Fibroblast of gingiva (primary cell): ENCODE data around the gene CLEC5A.
"Not testable (repeated sequence)": the region's sequence is repeated elsewhere in the genome, so short reads cannot be mapped to it uniquely, and the experiment has no call there.

ENCODE experiments used
- DNase-seq: peaks from one replicate; pipeline ENCODE4 v3.0.0-alpha.2; 2011; ENCODE audit warnings: low read depth

CLEC5A gene

DNA sequence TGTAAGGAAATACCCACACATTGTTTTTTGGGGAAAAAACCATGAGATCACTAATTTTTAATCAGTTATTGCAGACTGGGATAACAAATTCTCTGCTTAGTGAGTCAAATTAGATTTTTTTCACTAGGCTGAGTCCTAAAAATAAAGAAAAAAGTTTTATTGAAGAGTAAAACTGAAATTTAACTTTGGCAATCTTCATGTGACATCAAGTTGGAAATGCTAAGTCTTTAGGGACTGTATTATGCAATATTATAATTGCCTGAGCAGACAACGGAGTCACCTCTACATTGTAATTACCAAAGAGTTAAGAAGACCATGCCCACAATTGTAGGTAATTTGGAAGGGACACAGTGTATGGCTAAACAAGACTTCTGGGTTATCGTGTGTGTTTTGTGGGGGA, 2.2 kb upstream of the CLEC5A start:
- no peak for DNase-seq

DNA sequence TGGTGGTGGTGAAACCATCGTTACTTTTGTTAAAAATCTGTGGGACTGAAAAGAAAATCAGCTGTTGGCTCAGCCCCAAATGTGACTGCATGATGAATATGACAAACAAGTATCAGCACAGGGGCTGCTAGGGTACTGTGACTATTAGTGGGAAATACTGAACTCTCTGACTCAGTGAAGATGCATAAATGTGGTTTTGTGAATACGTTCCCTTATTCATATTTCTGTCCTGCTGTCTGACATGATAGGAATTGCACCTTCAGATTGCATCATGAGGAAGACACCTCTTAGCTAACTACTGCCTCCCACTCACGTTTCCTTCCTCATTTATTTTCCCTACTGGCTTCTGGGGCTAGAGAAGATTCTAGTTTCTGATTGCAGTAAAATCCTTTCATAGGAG, 1.4 kb downstream of the CLEC5A start:
- no peak for DNase-seq

DNA sequence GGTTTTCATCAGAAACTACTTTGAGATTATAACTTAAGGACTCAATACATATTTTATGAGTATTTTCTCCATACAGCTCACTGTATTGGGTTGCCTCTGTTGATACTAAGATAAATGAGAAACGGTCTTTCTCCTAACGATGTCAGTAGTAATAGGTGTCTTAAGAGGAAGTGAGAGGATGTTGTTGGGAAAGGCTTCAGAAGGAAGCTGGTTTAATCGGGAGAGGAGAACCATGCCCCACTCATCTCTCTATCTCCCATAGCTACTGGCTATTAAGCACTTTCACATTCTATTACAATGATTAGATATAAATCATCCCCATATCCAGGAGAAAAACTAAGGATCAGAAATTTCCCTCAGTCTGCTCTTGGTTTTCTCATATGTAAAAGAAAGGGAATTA, 2.0 kb downstream of the CLEC5A start:
- DNase-seq = no peak

DNA sequence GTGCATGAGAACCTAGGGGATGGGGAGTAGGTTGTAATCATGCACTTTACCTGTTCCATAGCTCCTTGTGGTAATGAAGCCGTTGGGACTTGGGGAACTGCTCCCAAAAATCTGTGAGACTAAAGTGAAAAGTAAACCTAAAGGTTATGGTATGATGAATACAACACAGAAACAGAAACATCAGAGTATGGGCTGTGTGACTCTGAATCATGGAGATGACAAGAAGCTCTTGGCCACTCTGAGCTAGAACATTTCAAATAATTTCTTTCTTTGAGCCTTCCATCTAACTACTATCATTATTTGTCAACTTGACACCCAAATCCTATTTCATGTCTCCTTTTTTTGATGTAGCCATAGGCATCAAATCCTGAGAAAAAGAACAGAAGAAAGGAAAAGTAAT, 2.9 kb downstream of the CLEC5A start:
- no peak for DNase-seq

DNA sequence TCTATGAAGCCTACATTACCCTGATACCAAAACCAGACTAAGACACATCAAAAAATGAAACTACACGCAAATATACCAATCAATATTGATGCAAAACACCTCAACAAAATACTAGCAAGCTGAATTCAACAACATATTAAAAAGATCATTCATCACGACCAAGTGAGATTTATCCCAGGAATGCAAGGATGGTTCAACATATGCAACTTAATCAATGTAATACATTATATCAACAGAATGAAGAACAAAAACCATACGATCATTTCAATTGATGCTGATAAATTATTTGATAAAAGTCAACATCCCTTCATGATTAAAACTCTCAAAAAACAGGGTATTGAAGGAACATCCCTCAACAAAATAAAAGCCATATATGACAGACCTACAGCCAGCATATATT, 5.7 kb downstream of the CLEC5A start:
- DNase-seq = no peak

DNA sequence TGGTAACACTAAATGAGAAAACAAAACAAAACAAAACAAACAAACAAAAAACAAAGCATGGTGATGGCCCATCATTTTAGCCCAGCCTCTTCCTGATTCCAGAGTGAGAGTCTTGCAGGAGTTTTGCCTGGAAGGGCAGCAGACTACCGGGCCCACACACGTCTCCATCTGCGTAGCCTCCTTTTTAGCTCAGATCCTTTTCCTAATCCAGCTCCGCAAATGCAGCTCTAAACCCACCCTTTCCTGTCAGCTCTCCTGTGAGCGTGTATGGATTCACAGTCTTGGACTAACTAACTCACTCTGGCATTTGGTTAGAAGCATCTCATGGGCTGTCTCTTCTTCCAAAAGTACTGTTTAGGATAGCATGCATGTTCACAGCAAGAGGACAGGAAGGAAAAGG, 16.6 kb downstream of the CLEC5A start:
- DNase-seq = no peak

DNA sequence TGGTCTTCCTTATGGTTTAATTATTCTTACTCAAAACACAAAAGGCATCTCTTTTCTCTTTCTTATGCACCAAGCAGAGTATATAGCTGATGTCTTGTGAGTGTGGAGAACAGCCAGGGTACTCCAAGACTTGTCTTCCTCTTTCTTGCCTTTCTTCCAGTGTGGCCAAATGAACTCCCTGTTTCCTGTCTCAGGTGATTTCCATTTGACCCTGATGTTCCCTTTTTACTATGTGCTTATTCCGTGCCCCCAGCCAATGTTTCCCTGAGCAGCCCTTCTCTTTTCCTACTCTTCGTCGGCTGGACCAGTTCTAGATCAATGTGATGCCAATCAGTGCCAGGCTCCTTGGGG, 18.0 kb downstream of the CLEC5A start:
- DNase-seq = no peak

DNA sequence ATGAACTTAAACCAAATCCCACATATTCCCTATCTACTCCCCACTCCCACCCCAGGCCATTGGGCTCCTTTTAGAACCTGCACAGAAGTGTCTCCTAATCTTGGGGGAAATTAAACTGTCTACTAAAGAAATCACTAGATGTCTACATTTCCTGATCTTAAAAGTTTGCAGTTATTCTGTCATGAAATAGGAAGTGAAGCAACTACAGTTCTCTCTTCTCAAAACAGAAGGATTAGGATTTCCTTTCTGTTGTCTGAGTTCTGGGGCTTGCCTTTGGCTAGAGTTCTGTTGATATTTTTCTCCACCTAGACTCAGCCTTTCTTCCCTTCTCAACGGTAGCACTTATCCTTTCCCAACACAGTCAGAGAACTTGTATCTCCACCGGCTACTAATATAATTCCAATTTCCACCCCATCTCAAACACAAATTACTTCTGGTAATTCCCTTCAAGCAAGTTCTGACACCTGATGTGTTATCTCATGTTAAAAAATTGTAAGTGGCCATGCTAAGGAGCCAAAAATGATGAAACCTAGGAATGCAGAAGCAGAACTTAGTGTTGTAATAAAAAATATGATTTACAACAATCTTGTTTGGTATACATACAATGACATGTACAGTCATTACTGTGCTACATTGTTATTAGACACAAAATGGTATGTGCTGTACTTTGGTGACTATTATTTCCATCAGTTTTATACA, 18.5 kb downstream of the CLEC5A start:
- DNase-seq = no peak

DNA sequence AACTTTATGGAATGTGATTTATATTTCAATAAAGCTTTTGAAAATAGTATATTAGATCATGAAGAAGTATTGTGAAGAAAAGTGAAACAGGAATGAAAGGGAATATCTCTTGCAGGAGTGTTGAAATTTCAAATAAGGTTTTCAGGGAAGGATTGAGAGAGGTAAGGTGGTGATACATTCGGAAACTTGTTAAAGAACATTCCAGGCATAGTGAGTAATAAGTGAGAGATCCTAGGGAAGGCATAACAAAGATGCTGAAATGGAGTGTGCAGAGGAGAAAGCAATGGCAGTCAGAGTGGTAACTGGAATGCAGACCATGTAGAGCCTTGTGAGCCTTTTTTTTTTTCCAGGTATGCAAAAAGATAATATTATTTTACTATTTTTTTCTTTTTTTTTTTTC, 26.5 kb downstream of the CLEC5A start:
- DNase-seq = no peak

DNA sequence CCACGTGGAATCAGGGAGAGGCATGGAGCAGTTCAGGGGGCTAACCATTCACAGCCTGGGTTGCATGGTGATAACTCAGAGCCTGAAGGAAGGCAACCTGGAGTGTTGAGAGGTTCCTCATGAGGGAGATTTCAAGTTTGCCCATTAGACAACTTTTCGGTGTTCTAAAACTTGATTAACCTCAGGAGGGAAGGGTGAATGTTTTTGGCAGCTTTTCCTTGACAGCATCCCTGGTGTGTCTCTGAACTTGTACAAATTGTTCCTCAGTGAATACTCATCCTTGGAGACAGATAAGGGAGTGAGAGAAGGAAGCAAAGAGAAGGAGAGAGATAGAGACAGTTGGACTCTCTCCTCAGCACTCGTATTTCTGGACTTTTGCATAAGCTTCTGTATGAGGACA, 30.7 kb downstream of the CLEC5A start, which contains the start of gene OR9A4:
OR9A4 (plus strand) TSS at position 301 of the 400 bp plus-strand sequence. CDS start 2,477 bp downstream, outside the sequence.
- no peak for DNase-seq

DNA sequence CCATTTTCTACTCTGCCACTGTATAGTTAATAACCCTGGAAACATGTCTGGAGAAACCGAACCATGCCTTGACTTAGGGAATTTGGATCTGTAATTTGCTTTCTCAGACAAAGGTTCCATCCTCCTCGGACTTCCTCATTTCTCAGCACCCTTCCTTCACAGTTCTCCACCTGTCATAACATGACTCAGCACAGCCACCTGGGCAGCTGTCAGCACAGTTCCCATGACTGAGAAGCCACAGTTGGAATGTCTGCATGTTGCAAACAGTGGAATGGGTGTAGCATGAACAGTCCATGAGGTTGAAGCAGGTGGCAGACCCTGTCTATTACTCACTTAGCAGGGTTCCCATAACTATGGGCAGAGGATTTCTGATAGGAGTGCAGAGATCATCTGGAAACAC, 31.2 kb downstream of the CLEC5A start:
- DNase-seq = no peak

DNA sequence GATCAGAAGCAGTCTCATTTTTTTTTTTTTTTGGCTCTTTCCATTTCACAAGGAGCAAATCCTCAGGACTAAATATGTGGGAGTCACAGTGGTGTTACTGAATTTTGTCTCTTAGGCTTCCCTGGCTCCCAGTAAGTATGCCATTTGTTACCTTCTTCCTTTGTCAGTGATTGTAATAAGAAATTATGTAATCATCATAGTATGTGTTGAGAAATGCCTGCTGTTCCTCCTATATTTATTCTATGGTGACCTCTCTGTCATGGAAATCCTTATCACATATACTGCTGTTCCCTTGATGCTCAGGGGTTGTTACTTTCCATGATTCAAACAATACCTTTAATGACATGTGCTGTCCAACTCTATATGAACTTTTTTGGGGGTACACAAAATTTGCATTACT, 35.4 kb downstream of the CLEC5A start:
- DNase-seq = no peak

DNA sequence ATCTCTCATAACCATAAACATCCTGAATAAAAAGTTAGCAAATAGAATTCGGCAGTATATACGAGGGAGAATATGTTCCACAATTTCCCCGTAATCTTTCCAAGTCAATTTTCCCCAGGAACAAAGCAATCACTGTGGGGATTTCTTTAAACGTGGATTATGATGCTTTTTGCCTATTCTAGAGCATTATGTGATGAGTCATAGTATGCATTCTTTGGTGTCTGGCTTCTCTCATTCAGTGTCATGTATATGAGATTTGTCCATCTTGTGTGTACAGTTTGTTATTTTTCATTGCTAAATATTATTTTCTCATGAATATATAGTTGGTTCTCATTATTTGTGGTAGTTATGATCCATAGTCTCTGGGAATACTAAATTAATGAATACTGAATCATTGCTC, 40.5 kb downstream of the CLEC5A start:
- DNase-seq = no peak

DNA sequence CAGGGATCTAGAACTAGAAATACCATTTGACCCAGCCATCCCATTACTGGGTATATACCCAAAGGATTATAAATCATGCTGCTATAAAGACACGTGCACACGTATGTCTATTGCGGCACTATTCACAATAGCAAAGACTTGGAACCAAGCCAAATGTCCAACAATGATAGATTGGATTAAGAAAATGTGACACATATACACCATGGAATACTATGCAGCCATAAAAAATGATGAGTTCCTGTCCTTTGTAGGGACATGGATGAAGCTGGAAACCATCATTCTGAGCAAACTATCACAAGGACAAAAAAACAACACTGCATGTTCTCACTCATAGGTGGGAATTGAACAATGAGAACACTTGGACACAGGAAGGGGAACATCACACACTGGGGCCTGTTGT, 47.4 kb downstream of the CLEC5A start:
- not testable (repeated sequence) for DNase-seq

DNA sequence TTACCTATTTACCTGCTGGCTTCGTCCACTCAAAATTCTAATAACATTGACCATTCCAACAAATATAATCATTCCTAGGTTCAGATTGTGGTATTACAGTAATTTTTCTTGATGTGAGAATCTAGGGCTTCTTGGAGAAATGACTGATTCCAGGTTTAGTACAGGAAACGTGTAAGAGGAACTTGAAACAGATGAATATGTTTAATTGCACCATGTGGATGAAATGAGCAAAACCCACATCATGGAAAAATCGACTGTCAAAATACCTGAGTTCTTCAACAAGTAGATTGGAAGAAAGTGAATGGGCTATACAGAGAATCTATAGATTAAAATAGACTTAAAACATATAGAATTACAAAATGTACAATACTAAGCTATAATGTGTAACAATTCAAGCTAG, 55.4 kb downstream of the CLEC5A start:
- DNase-seq = no peak

DNA sequence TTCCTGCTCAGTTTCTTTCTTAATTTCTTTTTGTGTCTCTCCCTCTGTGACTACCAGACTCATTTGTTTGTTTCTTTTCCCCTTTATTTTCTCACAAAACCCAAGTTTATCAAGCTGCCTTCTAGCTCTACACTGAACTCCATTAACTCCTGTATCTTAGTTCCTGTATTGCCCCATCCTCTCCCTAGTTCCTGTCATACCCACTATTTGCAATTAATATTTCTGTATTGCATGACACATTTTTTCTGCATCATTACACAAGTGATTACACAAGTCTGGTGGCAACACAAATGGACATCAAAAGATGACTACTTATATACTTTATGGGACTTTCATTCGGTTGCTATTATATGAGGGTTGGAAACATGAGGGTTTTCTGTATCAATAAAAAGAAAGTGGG, 57.5 kb downstream of the CLEC5A start:
- no peak for DNase-seq

DNA sequence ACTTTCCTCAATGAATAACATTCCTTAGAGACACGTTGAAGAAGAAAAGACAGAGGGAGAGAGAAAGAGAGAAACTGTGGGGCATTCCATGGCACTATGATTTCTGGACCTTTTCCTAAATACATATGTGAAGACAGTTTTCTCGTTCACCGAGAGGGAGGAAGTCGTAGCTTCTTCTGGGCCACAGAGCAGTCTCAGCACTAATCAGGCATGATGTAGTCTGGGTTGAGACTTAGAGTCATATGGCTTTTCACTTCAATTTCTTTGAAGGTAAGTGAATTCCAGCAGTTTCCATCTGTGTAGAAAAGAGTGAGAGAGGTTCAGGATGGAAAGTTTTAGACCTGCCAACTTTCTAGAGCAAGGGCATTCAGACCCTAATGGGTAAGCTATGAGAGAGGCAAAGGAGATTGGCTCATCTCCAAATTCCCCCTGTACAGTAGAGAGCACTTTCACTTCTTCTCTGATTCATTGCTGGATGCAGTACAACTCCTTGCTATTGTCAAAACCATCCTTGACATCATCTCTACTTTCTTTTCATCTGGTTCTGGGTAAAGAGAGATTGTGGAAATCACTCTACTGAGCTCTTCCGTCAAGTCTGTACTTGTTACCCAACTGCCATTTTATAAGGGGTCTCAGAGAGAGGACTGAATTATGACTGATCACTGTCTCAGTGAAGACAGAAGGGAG, 62.1 kb downstream of the CLEC5A start:
- no peak for DNase-seq

DNA sequence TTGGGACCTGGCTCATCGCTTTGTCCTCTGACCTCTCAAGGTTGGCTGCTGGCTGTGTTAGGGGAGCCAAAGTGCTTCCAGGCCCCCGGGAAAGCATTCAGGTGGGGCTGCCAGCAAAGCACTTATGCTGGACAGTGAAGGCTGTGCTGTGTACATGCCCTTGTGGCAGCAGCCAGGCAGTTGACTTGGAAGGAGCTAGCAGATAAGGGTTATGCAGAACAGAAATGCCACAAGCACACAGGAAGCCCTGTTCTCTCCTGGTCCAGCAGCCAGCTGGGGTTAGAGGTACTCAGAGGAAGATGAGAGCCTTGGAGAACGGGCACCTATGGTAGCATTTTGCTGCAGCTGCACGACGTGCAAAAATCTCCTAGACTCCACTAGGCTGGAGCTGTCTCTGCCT, 65.8 kb downstream of the CLEC5A start:
- DNase-seq = no peak

DNA sequence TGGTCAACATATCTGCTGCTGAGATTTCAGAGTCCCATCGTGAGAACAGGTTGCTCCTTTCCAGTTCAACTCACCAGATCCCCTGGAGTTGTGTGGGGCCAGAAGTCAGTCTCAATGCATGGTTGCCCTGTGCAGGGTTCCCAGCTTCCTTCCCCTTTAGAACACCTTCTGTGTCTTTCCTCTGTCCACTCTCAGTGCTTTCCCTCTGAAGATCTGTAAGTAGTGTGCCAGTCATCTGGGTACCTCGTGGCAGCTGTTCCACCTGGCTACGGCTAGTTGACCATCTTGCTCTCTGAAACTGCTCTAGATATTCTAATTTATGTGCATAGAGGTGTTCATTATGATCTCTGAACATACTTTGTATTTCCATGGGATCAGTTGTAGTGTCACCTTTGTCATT, 69.4 kb downstream of the CLEC5A start:
- no peak for DNase-seq
